ENCODE measurements around the gene HLCS.

Gene HLCS

GRCh38 chr21:36887963-36888362 lies 78.5 kb downstream of the HLCS start:
- no peak for DNase-seq (ENCODE audit: low read depth in 1 of 2, low spot score in 1 of 2)

DNA sequence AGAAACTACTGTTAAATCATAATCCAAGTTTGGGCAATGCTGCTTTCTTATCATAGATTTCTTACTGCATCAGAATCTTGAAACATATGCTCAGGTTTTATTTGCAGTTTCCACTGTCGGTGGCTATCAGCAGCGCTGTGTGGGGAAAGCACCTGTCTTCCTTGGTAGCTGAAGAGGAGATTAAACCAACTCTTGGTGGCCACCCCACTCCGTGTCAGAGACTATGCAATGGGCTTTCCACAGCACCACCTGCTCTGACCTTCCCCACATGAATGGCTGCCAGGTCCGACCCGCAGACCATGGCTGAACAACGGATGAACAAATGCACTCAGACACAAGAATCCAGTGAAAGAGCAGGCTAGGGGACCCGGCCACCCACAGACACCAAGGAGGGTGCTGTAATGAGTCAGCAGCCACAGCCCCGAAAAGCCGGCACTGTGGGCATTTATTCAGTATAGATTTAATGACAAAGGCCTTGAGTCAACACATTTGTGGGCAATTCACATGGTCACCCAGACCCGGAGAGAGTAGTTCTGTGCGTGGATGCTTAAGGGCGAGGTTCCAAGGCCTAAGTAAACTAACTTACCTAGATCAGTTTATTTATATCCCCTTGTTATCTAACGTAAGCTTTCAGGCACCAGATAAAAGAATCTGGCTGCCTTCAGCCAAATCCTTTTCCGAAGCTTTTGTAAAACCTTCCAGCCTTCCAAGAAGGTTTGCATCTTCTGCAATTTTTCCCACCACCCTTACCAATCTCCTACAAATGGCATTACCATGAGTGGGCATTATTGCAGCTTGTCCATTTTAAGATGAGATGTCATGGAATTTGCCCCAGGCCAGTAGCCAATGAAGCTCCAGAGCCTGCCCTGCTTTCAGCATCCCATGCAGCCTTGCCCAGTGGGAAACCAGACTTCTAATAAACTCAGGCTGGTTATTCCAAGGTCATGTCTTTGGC lies 82.7 kb downstream of the HLCS start:
- no peak for DNase-seq (ENCODE audit: low read depth in 1 of 2, low spot score in 1 of 2)

- DNase-seq (ENCODE audit: low read depth in 1 of 2, low spot score in 1 of 2) = no peak
Observed at GRCh38 chr21:36882776-36883175, 83.7 kb downstream of the HLCS start.

- DNase-seq (ENCODE audit: low read depth in 1 of 2, low spot score in 1 of 2) = no peak
Observed at GRCh38 chr21:36881228-36881627, 85.2 kb downstream of the HLCS start.

DNA sequence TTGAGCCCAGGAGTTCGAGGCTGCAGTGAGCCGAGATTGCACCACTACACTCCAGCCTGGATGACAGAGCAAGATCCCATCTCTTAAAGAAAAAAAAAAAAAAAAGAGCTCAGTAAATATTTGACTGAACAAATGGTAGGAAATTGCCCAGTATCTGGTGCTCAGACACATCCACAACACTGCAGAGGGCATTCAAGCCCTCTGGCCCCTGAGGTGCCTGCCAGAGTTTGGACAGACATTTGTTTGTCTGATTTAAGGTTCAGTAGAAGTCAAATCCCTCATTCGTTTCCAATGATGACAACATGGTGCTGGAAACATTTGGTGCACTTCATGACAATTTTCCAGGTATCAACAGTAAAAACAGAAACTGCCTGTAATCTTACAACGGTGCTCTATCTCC lies 86.6 kb downstream of the HLCS start:
- DNase-seq (ENCODE audit: low read depth in 1 of 2, low spot score in 1 of 2) = no peak

DNA sequence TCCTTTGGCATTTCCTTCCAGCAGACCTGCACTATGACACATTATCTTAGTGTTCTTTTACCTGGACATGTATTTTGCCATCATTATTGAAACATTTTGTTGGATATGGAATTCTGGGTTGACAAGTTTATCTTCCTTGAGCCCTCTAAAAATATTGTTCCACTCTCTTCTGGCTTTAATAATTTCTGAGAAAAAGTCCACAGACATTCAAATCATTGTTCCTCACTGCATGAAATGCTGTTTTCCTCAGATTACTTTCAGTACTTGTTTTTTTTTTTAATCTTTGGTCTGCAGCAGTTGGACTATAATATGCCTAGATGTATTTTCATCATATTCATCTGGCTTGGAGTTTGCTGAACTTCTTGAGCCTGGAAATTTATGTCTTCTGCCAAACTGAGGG lies 88.7 kb downstream of the HLCS start:
- DNase-seq (ENCODE audit: low read depth in 1 of 2, low spot score in 1 of 2) = no peak

DNA sequence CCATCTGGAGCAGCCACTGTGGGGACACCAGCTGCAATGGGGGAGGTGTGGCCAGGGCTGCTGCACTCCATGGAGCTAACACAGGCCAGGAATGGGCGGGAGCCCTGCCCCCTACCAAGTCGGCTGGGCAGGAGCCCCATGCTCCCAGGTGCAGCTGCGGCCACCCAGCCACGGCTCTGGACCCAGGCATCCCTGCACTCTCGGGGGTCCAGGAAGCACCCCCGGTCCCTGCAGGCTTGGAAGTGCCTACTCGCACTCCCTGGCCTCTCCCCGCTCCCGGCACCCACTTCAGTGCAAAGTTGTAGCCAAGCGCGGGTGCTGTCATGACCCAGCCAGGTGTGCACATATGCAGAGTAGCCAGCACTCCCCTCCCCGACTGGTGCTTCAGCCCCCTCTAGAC lies 91.8 kb downstream of the HLCS start:
- no peak for DNase-seq (ENCODE audit: low read depth in 1 of 2, low spot score in 1 of 2)

DNA sequence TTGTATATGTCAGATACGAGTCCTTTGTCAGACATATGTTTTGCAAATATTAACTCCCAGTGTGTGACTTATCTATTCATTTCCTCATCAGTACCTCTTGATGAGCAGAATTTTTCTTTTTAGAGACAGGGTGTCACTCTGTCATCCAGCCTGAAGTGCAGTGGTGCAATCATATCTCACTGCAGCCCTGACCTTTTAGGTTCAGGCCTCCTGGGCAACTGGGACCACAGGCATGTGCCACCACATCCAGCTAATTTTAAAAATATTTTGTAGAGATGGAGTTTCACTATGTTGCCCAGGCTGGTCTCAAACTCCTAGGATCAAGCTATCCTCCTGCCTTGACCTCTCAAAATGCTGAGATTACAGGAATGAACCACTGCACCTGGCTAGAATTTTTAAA lies 93.0 kb downstream of the HLCS start:
- DNase-seq (ENCODE audit: low read depth in 1 of 2, low spot score in 1 of 2) = no peak

DNA sequence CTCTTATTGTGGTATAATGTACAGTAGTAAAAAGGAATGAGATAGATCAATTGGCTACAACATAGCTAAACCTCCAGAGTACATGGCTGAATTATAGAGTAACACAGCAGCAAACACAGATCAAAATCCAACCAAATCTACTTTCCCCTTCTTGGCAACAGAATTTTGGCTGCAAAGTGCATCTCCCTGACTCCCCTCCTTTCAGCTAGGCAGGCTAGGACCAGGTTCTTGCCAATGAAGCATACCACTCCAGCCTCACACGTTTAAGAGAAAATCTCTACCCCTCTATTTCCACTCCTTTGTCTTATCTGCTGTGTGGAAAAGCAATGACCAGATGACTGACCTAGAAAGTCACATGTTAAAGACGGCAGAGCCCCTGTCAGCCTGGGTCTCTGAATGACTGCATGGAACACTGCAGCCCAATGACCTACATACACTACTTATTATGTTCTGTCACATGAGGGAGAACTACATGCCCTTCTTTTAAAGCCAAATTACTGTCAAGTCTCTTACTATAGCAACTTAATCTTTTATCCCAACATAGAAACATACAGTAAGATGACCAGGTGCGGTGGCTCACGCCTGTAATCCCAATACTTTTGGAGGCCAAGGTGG lies 99.1 kb downstream of the HLCS start:
- no peak for DNase-seq (ENCODE audit: low read depth in 1 of 2, low spot score in 1 of 2)

- no peak for DNase-seq (ENCODE audit: low read depth in 1 of 2, low spot score in 1 of 2)
Observed at GRCh38 chr21:36866419-36866818, 100.0 kb downstream of the HLCS start.

- DNase-seq (ENCODE audit: low read depth in 1 of 2, low spot score in 1 of 2) = no peak
Observed at GRCh38 chr21:36864974-36865373, 101.5 kb downstream of the HLCS start.

- no peak for DNase-seq (ENCODE audit: low read depth in 1 of 2, low spot score in 1 of 2)
Observed at GRCh38 chr21:36863260-36863659, 103.2 kb downstream of the HLCS start.

- no peak for DNase-seq (ENCODE audit: low read depth in 1 of 2, low spot score in 1 of 2)
Observed at GRCh38 chr21:36861595-36862323, 104.7 kb downstream of the HLCS start.

DNA sequence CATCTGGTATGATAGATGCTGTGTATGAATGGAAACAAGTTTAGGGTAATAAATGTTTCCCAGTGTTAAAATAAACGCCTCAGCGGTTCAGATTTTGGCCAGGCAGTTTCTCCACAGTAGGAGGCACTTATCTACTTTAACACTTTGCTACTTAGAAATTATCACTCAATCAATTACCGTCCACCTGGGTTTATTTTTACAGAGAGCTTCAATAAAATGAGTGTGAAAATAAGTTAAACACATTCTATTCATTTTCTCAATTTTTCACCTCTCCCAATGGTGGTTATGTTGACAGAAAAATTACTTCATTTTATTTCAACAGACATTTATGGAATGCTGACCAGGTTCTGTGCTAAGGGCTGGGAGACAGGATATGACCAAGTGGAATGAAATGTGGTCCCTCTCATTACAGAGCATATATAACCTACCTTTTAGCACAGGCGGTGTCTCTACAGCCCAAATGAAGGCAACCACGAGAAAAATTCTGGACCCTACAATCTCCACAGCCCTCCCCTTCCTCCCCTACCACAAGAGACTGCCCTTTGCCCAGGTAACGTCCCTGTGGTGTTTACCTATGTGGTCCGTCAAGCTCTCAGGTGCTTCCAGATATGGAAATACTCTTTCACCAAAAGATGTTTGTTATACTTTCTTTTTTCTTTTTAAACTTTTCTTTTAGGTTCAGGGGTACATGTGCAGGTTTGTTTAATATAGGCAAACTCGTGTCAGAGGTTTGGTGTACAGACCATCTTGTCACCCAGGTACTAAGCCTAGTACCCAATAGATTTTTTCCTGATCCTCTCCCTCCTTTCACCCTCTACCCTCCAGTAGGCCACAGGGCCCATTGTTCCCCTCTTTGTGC lies 105.5 kb downstream of the HLCS start:
- no peak for DNase-seq (ENCODE audit: low read depth in 1 of 2, low spot score in 1 of 2)

- DNase-seq (ENCODE audit: low read depth in 1 of 2, low spot score in 1 of 2) = no peak
Observed at GRCh38 chr21:36859744-36860501, 106.5 kb downstream of the HLCS start.

DNA sequence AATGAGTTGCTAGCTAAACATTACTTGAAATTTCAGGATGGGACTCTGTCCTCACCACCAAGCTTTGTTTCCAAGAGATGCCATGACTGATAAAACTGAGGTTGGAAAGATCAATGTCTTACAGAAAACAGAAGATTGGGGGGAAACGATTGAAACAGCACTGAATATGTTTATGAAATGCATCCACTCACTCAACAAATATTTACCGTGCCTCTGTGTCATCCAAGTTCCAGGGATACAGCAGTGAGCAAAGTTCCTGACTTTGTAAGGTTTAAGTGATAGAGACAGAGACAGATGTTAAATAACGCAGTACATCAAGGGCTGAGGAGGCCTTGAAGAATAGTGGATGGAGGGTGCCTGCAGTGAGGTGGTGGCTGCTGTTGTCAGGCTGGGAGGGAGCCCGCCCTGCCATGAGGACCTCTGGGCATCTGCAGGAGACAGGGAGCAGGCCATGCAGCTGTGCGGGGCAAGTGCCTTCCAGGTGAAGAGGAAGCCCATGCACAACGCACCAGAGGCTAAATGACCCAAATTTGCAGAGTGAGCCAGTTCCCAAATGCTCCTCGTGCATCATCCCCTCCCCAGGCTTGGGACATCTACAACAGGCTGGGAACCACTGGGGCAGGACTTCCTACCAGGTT lies 108.0 kb downstream of the HLCS start:
- DNase-seq (ENCODE audit: low read depth in 1 of 2, low spot score in 1 of 2) = no peak

GRCh38 chr21:36856643-36857042 lies 109.8 kb downstream of the HLCS start:
- DNase-seq (ENCODE audit: low read depth in 1 of 2, low spot score in 1 of 2) = no peak

DNA sequence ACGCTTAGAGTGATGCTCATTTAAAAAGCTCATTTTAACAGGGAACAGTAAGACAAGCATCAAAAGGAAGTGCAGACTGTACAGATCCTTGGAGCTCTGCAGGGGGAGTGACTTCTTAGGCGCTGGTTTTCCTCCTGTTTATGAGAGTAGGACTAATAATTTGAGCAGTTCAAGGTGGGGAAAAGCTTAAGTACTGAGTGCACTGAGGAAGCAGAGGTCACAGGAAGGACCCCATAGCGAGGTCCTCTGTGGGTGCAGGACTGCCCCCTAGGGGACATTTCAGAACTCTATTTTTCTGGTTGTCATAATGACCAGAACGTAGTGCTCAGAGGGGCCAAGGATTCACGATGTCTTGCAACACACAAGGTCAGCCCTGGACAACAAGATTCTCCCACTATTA lies 112.1 kb downstream of the HLCS start:
- DNase-seq (ENCODE audit: low read depth in 1 of 2, low spot score in 1 of 2) = no peak

DNA sequence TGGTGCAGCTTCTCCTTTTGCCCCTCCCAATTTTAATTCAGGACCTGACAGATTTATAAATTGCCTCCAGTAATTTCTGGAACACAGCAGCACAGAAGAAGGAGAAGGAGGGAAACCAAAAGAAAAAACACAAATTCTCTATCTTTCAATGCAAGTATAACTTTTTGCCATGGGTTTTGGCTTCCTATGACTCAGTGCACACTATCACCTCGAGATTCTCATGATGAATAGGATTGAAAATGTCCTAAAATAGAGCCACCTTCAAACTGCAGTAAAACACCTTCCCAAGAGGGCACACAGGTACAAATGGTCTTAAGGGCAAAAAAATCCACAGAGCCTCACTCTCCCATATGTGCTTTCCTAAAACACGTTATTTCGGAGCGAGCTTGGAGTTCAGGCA lies 113.6 kb downstream of the HLCS start:
- DNase-seq (ENCODE audit: low read depth in 1 of 2, low spot score in 1 of 2) = no peak

GRCh38 chr21:36852293-36852692 lies 114.2 kb downstream of the HLCS start:
- DNase-seq (ENCODE audit: low read depth in 1 of 2, low spot score in 1 of 2) = no peak
